NCI-H128 (cell line): ENCODE data around the gene CSTA.

Experiments used
- DNase-seq: peaks from one replicate; lab custom pipeline; 2025; ENCODE audit not compliant: unreplicated experiment; lab: John Stamatoyannopoulos, UW

Gene CSTA

DNA sequence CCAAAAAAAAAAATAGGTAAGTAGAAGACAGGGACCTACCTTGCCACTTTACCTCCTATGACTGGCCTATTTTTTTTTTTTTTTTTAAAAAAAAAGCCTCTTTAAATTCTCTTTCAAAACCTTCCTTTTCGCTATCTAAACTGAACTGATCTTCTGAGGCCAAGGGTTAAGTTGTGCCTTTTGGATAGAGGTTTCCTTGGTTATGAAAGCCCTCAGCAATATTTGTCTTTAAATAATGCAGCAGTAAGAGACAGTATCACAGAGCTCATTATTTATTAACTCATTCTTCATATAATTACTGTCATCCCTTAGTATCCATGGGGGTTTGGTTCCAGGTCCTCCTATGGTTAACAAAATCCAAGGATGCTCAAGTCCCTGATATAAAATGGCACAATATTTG is 49.0 kb downstream of the CSTA start:
- DNase-seq: no peak

DNA sequence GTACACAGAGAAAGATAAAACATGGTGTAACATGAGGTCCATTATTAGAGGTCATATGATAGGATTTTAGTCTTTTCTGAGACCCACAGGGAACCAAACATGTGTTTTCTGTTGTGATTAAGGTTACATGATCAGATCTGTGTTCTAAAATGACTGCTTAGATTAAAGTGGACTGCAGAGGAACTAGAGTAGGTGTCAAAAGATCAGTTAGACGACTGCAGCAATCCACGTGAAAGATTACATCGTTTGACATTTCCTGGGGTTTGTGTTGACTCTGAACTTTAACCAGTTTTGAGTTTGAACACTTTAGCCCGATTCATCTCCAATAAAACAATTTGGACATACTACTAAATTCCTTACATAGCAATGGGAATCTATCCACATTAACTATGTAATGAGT is 52.9 kb downstream of the CSTA start:
- DNase-seq: no peak

DNA sequence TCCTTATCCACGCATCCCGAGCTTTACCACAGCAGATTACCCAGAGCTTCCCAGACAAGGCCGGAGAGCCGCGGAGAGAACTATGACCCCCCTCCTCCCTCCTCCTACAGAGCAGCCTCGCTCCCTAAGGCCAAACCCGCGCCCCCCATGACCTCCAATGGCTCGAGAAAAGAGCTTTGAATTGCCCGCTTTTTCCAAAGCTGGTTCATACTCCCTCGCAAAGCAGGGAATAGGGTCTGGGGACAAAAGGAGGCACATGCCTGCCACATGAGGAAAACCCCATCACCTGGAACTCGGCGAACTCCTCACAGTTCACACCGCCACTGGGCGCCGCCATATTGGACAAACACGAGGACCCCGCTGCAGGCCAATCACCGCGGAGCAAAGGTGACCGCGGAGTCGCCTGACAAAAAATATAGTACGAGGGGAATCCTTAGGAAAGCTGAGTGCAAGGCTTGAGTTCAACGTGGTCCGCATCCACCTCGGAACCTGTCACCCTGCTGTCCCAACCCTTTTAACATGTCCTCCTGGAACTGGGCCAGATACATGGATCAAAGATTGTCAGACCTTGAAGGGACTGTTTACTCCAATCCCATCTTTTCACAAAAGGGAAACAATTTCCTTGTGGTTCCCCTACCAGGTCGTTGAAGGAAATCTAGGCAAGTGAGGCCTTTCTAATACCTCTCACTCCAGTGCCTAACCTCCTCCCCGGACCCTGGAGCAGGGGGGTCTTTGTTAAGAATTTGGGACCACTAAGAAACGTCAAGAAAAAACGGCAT is 58.0 kb downstream of the CSTA start, which contains the start of gene MIX23:
Gene MIX23, minus strand, starts transcription at position 344 of the 779 bp plus-strand sequence. Its CDS starts 7 bp downstream, at position 337.
- DNase-seq: peak; percentile 79

DNA sequence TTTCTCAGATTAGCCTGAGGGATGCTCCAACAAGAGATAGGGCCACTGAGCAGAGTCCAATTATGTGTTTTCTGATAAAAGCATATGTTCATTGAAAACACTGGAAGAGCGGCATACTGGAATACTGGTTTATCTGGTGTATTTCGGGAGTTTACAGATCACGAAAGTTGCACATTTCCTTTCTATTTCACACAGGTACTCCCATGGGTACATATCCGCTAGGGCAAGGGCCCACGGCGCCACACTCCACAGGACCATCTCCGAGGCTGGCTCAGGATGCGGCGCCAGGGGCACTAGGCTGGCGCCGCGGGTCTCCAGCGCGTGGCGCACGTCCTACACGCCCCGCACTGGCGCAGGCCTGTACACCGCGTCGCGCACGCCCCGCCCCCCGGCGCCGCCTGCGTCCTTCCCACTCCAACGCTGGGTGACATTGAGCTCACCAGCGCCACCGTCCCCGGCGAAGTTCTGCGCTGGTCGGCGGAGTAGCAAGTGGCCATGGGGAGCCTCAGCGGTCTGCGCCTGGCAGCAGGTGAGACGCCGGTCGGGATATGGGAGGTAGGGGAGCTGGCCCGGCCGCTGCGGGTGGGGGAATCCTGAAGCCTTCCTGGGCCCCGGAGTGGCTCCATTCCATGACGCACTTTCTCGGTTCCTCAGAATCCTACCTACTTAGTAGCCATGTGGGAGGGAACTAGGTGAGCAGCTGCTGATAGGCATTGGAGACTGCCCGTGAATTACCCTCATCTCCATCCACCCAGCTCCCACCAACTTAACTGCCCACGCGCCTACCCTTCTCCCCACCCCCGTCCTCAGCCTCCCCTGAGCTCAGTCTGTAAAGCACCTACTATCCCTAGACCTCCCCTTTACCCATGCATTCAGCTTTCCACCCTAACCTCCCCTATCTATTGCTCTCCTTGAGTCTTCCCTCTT is 59.0 kb downstream of the CSTA start, which contains the start of gene FAM162A:
Gene FAM162A, plus strand, starts transcription at position 412 of the 927 bp plus-strand sequence. Its CDS starts 84 bp downstream, at position 496.
- peak; percentile 96 for DNase-seq

DNA sequence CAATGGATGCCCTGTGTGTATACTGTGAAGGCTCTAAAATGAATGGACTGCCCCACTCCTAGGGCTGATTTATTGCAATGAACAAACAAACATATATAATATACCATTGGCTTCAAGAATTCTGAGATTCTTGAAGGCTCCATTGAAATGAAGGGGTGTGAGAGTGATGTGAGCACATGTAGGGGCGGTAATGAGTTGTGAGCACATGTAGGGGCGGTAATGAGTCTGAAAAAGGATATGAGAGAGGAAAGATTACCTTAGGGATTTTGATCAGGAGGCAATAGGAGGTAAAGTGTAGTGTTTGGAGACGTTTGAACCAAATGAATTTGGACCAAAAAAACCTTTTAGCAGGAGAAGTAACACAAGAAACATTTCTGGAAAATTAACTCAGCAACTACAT is 62.7 kb downstream of the CSTA start:
- DNase-seq: no peak

DNA sequence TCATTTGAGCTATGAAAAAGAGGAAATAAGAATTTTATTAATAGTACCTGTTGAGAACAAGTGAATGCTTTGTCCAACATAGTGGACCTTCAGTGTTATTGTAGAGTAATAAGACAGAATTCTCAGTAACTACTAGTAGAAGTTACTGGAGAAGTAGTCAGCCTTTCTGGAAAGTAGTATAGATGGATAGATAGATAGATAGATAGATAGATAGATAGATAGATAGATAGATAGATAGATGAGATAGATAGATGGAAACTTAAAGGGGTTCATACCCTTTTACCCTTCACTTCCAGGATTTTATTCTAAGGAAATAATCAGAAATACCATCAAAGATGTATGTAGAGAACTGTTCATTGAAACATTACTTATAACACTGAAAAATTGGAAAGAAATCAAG is 64.1 kb downstream of the CSTA start:
- no peak for DNase-seq

DNA sequence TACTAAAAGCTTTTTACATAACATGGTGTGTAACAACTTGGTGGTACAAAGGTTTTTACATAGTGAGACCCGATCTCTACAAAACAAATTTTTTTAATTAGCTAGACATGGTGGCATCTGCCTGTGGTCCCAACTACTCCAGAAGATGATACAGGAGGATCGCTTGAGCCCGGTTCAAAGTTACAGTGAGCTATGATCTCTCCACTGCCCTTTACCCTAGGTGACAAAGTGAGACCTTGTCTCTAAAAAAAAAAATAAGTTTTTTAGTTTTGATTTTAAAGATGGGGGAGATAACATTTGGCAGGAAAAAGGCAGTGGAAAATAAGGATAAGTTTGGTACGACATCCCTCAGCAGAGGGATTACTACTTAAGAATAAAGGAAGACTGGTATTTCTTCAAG is 64.8 kb downstream of the CSTA start:
- no peak for DNase-seq

DNA sequence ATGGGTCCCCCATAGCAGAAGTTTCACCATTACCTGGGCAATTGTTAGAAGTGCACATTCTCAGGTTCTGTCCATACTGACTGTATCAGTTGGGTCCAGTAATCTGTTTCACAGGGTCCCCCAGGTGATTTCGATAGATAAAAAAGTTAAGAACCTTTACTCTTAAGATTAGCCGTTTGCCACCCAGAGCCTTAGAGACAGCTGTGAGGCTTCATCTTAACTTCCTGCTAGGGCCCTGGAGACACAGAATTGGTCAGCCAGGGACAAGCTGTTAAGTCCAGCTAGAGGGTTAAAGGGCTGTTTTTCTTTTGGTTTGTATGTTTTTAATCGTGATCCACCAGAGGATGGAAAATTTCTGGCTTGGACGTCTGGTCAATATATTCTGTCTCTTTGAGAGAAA is 65.6 kb downstream of the CSTA start:
- no peak for DNase-seq
